Hepatocyte (in vitro differentiated cells): ENCODE results near the gene AKR7A2.

ENCODE experiments used
- EZH2 ChIP-seq: fragments of 200-600 bp; sonication (generic); IDR thresholded peaks from 2 replicates; pipeline ENCODE4 v1.6.1; 2016; ENCODE audit warnings: antibody characterized with exemption, mild to moderate bottlenecking, borderline replicate concordance
- TF ChIP-seq, protein P1 (sequence below): fragments of 200-600 bp; sonication (generic); IDR thresholded peaks from 2 replicates; pipeline ENCODE4 v1.5.1; 2016; ENCODE audit warnings: antibody characterized with exemption, mild to moderate bottlenecking; ENCODE audit not compliant: poor library complexity

- TF ChIP-seq, protein P1, sequence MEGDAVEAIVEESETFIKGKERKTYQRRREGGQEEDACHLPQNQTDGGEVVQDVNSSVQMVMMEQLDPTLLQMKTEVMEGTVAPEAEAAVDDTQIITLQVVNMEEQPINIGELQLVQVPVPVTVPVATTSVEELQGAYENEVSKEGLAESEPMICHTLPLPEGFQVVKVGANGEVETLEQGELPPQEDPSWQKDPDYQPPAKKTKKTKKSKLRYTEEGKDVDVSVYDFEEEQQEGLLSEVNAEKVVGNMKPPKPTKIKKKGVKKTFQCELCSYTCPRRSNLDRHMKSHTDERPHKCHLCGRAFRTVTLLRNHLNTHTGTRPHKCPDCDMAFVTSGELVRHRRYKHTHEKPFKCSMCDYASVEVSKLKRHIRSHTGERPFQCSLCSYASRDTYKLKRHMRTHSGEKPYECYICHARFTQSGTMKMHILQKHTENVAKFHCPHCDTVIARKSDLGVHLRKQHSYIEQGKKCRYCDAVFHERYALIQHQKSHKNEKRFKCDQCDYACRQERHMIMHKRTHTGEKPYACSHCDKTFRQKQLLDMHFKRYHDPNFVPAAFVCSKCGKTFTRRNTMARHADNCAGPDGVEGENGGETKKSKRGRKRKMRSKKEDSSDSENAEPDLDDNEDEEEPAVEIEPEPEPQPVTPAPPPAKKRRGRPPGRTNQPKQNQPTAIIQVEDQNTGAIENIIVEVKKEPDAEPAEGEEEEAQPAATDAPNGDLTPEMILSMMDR, result no peak
- TF ChIP-seq EZH2, result no peak
These were observed 19.4 kb upstream of the AKR7A2 start for GRCh38 chr1:19331262-19331878.
